Cerebellar cortex (tissue), 1 donor: ENCODE data around the gene NF2.

ENCODE experiments used
- DNase-seq: peaks from one replicate; pipeline ENCODE4 v3.0.0-alpha.2; 2015; ENCODE audit warnings: low spot score

NF2 gene

GRCh38 chr22:29668673-29669072 is 65.2 kb downstream of the NF2 start:
- DNase-seq: peak; percentile 90

GRCh38 chr22:29670626-29671025 is 67.2 kb downstream of the NF2 start:
- peak; percentile 71 for DNase-seq

DNA sequence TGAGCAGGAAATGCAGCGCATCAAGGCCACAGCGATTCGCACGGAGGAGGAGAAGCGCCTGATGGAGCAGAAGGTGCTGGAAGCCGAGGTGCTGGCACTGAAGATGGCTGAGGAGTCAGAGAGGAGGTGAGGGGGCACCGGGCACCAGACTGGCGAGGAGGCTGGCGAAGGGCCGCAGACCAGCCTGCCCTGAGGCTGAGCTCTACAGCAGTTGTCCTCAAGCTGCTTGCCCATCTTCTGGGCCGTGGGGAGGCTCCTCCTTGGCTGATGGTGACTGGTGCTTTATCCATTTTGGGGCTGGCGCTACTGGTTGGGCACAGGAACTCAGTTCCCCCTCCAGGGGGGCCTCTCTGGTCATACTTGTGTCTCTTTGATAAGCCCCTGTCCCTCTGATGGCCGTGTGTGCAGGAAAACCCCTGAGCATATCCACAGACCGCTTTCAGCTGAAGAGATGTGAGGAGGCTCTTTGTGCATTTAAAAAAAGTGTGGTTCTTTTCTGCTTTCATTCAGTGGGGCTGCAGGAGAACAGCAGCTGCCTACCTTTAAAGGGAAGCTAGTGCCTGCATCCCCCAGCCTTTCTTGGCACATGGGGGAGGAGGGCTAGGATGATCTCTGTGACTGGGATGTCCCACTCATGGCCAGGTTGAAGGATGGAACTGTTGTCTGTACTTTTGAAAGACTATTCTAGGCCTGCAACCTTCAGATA is 70.1 kb downstream of the NF2 start:
- DNase-seq: no peak

- no peak for DNase-seq
Observed at GRCh38 chr22:29674121-29674520, 70.7 kb downstream of the NF2 start.

GRCh38 chr22:29679316-29679715 is 75.9 kb downstream of the NF2 start:
- no peak for DNase-seq

DNA sequence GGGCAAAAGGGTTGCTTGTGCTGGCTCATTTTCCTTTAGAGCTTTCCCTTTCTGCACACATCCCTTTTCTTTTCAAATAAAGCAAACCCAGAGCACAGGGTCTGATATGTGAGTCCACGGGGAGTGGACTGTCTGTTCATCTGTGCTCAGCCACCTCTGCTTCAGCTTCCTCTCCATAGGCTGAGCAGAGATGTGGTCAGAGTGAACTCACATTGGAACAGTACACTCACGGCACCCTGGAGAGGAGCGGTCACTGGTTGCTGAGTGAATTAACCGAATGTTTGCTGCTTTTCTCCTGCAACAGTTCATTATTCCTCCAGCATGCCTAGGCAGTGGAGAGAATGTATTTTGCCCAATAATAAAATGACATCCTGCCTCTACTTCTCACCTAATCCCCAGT is 80.1 kb downstream of the NF2 start:
- no peak for DNase-seq

DNA sequence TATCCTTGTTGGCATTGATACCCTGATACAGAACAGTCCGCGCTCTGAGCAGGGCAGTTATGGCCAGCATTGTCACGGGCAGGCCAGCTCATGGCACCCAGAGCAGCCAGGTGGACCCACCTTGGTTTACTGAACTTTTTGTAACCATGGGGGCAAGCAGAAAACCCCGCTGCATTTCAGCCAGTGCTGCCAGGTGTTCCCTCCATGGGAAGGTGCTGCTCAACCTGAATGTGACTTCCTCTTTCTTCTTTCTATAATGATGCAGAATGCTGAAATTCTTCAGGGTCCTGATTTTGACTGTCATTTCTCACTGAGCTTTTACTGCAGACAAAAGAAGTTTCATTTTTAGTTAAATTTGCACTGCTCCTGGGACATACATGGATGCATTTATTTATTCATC is 80.8 kb downstream of the NF2 start:
- DNase-seq: no peak

DNA sequence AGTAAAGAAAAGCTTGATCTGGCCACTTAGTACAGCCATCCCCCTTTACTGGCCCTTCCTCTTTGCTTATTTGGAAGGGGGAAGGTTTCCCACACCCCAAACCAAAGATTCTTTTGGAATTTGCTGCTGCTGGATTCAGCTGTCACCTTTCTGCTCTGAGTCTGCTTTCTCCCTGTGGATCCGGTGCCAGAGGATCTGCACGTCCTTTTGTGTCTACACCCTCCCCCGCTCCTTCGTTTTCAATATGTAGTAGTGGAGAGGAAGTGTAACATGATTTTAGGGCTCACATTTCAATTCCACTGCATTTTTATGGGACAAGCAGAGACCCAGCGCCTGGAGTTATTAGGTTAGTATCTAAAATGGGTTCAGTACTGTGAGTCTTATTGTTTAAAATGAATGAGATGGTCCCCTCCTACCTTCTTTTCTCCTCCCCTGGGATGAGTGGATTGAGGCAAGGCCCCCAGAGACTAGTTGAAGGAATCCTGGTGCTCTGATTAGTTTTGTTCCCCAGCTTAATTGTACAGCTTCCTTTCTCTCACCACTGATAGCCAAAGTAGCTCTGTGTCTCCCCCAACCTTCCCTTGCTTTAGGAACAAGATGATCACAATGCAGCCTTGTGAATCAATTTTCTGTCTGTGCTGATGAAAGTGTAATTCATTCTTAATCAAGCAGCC is 85.9 kb downstream of the NF2 start:
- no peak for DNase-seq

GRCh38 chr22:29689880-29690213 is 86.4 kb downstream of the NF2 start:
- DNase-seq: peak; percentile 77

DNA sequence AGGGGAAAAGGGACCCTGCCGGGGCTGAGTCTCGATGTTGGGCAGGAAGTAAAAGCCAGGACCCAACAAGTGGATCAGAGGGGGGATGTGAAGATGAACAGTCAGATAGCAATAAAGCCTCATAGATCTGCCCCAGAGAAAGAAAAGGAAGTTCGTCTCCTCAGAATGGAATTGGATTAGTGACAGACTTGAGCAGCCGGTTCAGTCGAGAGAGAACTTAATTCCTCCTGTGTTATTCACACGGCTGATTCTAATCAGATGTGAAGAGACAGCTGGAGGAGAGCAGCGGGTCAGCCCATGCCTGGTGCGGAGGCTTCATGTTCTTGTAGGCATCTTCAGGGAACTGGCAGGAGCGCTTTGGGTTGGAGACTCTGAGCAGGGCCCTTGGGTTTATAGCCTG is 87.0 kb downstream of the NF2 start:
- no peak for DNase-seq

DNA sequence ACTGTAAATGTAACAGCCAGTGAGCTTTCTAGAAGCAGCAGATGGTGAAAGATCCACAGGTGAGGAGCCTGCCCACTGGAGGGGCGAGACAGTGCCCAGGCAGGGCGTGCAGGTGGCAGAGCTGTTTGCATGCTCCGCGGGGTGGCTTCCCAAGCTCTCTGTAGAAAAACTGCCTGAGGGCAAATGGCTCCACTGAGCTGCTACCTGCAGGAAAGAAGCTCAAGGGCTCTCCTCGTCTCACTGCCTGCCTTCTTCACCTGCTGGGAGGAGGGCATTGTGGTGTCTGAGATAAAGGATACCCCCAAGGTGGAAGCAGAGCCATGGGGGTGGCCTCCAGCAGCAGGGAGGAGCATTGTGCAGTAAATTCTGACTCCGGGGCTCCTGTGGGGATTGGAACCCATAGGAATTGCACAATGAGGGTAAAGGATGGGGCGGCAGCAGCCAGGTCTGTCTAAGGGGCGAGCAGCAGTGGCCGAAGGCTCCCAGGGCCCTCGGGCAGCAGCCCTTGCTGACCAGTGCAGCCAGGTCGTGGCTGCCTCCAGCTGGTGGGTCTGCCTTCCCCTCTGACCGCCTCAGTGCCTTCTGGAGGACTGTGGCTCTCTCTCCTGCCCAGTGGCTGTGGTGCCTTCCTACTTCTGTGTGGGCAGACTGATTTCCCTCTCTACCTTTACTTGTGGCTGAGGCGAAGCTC is 88.3 kb downstream of the NF2 start:
- DNase-seq: peak; percentile 75

- DNase-seq: peak; percentile 67
Observed at GRCh38 chr22:29692327-29692640, 88.9 kb downstream of the NF2 start.

DNA sequence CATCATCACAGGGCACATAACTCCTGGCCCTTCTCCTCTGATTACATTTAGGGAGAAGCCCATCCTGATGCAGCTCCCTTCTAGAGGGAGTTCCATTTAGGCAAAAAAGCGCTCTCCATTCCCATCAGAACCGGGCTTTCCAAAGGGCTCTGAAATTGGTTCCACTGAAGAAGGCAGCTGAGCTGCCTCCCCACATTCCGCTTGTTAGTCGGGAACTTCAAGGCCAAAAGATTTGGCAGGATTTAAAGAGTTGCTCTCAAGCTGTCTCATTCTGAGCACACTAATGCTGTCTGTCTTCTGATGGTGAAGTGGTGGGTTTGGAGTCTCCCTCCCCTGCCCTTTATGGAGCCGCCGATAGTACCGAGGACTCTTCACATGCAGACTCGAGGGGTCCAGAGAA is 89.7 kb downstream of the NF2 start:
- DNase-seq: no peak

DNA sequence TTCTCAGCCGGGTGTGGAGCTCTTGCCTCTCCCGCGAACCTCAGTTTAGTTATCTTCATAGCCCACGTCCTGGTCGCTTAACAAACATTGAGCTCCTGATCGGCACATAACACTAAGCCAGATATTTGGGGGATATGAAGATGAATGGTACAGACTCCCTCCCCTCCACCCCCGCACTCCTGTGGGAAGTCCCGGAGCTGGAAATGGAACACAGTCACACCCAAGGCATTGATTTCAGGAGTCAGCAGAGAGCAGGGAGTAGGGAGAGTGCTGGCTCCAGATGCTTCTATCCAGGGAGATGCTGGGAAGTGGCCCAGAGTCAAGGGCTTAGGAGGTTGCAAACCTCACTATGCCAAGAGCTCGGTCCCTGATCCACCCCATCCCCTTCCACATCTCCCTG is 90.2 kb downstream of the NF2 start:
- DNase-seq: no peak

GRCh38 chr22:29695129-29695926 is 91.9 kb downstream of the NF2 start:
- no peak for DNase-seq

DNA sequence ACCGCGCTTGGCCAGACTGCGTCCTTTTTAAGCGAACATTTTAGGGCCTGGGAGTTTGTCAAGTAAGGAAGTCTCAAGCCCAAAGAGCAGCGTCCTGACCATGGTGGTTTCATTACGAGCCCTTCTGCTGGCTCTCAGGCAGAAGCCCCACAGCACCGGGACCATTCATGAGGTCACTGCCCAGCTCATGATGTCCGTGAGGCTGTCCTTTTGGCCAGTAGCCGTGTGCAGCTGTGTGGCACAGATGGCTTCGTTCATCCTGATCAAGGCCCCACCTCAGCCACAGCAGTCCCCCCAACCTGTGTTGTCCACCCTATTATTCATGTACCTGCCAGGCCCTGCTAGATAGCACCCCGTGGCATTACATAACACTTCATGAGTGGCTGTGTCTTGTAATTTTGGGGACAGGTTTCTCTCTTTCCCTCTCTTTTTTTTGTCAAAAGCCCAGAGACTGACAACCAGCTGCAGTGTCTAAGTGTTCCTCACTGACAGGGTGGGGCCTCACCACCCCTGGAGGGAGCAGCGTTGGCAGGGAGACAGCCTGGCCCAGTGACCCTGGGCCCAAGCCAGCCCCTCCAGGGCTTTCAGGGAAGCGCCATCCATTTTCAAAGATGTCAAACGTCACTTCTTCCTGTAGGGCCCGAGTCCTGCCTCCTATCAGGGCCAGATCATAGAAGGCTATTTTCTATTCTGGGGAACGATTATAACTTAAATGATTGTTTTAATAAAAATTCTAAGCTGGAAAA is 94.6 kb downstream of the NF2 start:
- no peak for DNase-seq

- DNase-seq: no peak
Observed at GRCh38 chr22:29700206-29700899, 96.9 kb downstream of the NF2 start.

DNA sequence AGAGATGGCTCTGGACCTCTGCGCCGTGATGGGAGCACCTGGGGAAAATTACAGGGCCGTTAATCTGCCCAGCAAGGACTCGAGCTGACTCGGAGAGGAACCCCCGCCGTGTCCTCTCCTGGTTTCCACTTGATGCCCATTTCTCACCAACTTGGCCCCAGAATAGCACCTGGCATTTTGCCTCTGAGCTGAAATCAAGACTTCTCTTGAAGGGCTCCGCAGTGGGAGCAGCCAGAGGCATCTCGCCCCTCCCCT is 97.4 kb downstream of the NF2 start:
- no peak for DNase-seq

DNA sequence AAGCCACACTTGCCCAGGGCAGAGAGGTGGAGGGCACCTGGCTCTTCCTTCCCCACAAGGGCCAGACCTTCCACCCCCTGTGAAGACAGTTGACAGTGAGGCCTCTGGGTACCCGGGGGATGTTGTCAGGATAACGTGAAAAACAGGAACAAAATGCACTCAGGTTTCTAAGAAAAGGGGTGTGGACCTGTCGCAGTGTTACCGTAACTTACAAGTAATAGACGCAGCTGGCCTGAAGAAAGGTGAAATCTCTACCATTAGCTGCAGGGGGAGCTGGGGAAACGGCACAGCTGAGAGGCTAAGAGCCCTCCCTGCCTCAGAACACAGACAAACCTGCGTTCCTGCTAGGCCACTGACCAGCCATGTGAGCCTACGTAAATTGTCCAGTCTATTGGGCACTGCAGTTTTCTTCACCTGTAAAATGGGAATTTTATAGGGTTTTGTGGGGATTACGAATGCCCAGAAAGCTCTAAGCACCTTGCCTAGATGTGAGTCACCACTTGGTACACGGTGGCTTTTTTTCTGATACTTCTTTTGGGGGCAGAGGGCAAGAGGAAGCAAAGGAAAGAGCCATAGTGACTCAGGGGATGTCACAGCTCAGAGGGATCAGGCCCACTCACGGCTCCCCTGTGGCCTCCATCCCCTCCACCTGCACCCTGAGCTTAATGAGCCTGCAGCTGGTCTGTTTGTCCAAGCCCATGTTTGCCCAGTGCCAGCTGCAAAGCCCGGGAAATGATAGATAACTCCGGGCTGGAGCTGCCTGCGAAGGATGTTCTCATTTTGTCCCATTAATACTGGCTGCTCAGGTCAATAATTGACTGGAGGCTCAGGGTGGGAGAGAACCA is 97.9 kb downstream of the NF2 start:
- DNase-seq: peak; percentile 54

DNA sequence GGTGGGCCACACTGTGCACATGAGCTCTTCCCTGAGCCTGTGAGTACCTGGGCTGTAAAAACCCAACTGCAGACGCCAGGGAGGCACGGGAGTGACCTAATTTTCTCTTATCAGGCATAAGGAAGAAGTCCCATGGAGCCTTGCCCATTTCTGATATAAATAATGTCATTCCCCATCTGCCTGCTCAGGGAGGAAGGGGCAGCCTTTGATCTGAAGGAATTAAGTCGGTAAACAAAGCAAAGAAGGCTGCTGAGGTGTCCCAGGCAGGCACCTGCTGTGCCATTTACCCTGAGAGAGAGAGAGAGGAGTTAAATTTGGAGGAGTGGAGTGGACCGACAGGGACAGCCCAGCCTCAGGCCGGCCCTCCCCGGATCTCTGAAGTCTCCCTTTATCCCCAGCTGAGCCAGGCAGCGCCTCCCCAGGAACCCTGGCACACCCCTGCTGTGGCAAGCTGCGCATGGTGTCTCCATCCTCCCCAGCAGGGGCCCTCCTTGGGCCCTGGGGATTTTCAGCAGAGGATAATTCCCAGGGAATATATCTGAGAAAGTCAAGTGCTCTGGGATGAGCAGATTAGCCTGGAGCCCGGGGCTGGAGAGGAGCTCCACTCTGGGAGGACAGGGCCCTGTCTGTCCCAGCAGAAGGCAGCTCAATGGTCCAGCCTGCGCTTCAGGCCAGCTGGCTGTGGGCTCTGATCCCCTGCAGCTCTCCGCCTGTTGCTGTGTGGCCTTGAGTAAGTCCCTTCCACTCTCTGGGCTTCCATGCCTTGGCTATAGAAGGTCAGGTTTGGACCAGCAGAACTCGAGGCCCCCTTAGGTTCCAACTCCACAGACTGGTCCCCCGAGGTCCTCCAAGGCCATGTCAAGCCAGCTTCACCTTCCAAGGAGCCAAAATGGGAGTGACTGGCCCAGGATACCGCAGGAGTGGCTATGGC is 98.8 kb downstream of the NF2 start:
- peak; percentile 92 for DNase-seq
